ENCODE measurements around the gene KDM2B.

DNA sequence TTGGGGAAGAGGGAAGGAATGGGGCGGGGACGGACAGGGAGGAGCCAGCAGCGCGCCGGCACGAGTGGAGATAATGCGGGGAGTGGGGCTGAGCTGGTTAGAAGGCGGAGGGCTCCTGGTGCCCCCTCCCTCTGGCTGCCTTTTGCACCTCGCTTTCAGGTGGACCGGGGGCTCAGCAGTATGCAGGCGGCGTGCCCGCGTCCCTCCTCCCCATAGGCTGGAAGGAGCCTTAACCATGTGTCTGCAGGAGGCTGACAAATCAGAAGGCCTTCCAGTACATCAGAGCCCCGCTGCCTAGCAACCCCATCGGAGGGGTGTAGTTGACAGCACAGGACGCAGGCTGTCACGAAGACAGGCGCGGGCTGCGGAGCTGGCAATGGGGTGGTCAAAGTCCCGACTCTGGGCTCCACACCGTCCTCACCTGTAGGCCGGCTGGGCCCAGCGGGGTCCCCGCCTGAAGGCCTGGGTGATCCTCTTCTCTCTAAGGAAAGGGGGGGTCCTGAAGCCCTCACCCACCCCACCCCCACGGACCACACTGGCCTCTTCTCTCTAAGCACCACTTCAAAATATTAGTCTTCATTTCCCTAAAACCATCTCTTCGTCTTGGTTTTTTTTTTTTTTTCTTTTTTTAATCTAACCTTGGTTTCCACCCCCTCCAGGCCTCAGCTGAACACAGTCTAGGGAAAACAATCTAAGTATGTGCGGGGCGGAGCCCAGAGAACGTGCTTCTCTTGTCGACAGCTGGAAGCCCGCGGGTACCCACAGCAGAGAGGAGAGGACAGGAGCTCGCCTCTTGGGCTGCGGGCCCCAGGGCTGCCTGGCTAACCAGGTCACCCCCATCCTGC lies 44.5 kb downstream of the KDM2B start:
- TF ChIP-seq, protein P1, sequence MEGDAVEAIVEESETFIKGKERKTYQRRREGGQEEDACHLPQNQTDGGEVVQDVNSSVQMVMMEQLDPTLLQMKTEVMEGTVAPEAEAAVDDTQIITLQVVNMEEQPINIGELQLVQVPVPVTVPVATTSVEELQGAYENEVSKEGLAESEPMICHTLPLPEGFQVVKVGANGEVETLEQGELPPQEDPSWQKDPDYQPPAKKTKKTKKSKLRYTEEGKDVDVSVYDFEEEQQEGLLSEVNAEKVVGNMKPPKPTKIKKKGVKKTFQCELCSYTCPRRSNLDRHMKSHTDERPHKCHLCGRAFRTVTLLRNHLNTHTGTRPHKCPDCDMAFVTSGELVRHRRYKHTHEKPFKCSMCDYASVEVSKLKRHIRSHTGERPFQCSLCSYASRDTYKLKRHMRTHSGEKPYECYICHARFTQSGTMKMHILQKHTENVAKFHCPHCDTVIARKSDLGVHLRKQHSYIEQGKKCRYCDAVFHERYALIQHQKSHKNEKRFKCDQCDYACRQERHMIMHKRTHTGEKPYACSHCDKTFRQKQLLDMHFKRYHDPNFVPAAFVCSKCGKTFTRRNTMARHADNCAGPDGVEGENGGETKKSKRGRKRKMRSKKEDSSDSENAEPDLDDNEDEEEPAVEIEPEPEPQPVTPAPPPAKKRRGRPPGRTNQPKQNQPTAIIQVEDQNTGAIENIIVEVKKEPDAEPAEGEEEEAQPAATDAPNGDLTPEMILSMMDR (IDR thresholded peaks at IDR 0.05) = no peak
- TF ChIP-seq POLR2AphosphoS5 (IDR thresholded peaks at IDR 0.05) = peak in 3 of 4 donors; percentile 51 to 64 (median 57)
- no peak for TF ChIP-seq POLR2A (IDR thresholded peaks at IDR 0.05)
